Measurements from ENCODE around the gene TGFB1I1.

DNA sequence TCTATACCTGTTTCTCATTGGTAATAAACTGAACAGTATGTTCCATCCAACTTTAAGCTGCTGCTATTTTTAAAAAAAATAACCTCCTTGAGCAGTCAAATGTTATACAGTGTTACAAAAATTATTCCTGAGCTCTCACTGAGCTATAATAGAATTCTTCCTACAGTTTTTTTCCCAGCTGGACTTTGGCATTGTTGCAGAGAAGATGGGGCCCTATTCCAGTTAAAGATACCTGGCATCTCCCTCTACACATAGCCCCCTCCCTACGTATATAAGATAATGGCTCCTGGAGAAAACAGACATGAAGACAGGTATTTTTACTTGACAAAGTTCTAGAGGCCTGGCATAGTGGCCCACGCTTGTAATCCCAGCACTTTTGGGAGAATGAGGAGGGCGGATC lies 42.2 kb upstream of the TGFB1I1 start:
- TF ChIP-seq ZC3H10 (CRISPR knock-in tag; IDR thresholded peaks at IDR 0.05) (no peak), ZNF70 (CRISPR knock-in tag; IDR thresholded peaks at IDR 0.05) (no peak)
